GM12878 (cell line): ENCODE data around the gene RCOR1. TPM values are rescaled to one million over a fixed set of nuclear protein-coding genes. Genes with fewer than 3 reads are reported as not detected.

Source experiments
- CEBPB ChIP-seq, 2 experiments: fragments of 150-350 bp in 1 of 2; IDR thresholded peaks; 2 replicates each; pipeline ENCODE4 v1.6.1; 2012 to 2014; ENCODE audit warnings: low read depth in 2 of 2, low read length in 2 of 2, borderline replicate concordance in 1 of 2, inconsistent platforms in 1 of 2
- GATAD2B ChIP-seq: fragments of 450-650 bp; conservative IDR thresholded peaks from 2 replicates; pipeline ENCODE4 v1.6.1; 2017; ENCODE audit warnings: low read depth, mild to moderate bottlenecking, moderate library complexity
- JUNB ChIP-seq: IDR thresholded peaks from 2 replicates; pipeline ENCODE4 v1.6.1; 2016; ENCODE audit warnings: antibody characterized with exemption, mild to moderate bottlenecking
- MTA3 ChIP-seq: IDR thresholded peaks from 2 replicates; pipeline ENCODE4 v1.6.1; 2012; ENCODE audit warnings: low read length, inconsistent platforms, borderline replicate concordance
- MYB ChIP-seq: fragments of 150-350 bp; IDR thresholded peaks from 2 replicates; pipeline ENCODE4 v1.6.1; 2014; ENCODE audit warnings: mild to moderate bottlenecking, low read depth, low read length, borderline replicate concordance
- NBN ChIP-seq: fragments of 450-650 bp; IDR thresholded peaks from 2 replicates; pipeline ENCODE4 v1.6.1; 2016
- NFYA ChIP-seq: IDR thresholded peaks from 2 replicates; pipeline ENCODE4 v1.6.1; 2011; ENCODE audit warnings: low read depth, mild to moderate bottlenecking, low read length, improper control_type of control experiment, borderline replicate concordance
- NRF1 ChIP-seq: conservative IDR thresholded peaks from 2 replicates; pipeline ENCODE4 v1.6.1; 2011; ENCODE audit warnings: mild to moderate bottlenecking, low read depth, low read length, improper control_type of control experiment
- SPI1 ChIP-seq: IDR thresholded peaks from 2 replicates; pipeline ENCODE4 v1.6.1; 2011; ENCODE audit warnings: low read depth, mild to moderate bottlenecking, low read length, moderate library complexity, borderline replicate concordance; ENCODE audit not compliant: insufficient read depth
- TAF1 ChIP-seq: IDR thresholded peaks from 2 replicates; pipeline ENCODE4 v1.6.1; 2011; ENCODE audit warnings: mild to moderate bottlenecking, low read depth, low read length, borderline replicate concordance
- TCF12 ChIP-seq: IDR thresholded peaks from 2 replicates; pipeline ENCODE4 v1.6.1; 2011; ENCODE audit warnings: low read depth, mild to moderate bottlenecking, low read length
- TCF3 ChIP-seq: IDR thresholded peaks from 2 replicates; pipeline ENCODE4 v1.6.1; 2012; ENCODE audit warnings: low read depth, mild to moderate bottlenecking, low read length, borderline replicate concordance; ENCODE audit not compliant: insufficient read depth
- YY1 ChIP-seq: IDR thresholded peaks from 2 replicates; pipeline ENCODE4 v1.6.1; 2011; ENCODE audit warnings: low read depth, mild to moderate bottlenecking, low read length
- ZSCAN29 ChIP-seq: fragments of 450-650 bp; IDR thresholded peaks from 2 replicates; pipeline ENCODE4 v1.6.1; 2017; ENCODE audit warnings: mild to moderate bottlenecking, moderate library complexity
- ZZZ3 ChIP-seq: IDR thresholded peaks from 2 replicates; pipeline ENCODE4 v1.6.1; 2011; ENCODE audit warnings: low read depth; ENCODE audit not compliant: control insufficient read depth, insufficient read length
- polyA plus RNA-seq, 11 experiments: library from polyadenylated mRNA; depleted of rRNA in 4 of 11; unstranded in 6 of 11; stranded (reverse) in 5 of 11; fragments of >200 nt; fragmentation: Nextera tagmentation in 4 of 11; fragmentation: Illumina TruSeq in 1 of 11; extraction: Ambion mirVana in 4 of 11; extraction: Trizol in 1 of 11; gene quantifications; 1 replicate in 1 of 11; 2 replicates in 10 of 11; pipeline versions ENCODE4 v1.2.1 to v1.2.3, GENCODE V29; 2011 to 2016; ENCODE audit warnings: inconsistent platforms in 2 of 11, missing spikeins in 2 of 11, low read depth in 1 of 11
- total RNA-seq, 4 experiments: library from RNA; depleted of rRNA in 3 of 4; stranded (reverse); fragments of >200 nt in 3 of 4; fragmentation: Illumina TruSeq in 1 of 4; extraction: Trizol in 1 of 4; gene quantifications; 2 replicates each; pipeline versions ENCODE4 v1.2.1 to v1.2.3, GENCODE V29; 2013 to 2021
- TF ChIP-seq, protein P1 (sequence below): IDR thresholded peaks from 2 replicates; pipeline ENCODE4 v1.6.1; 2012; ENCODE audit warnings: low read depth, low read length, improper control_type of control experiment
- TF ChIP-seq, protein P2 (sequence below): IDR thresholded peaks from 2 replicates; pipeline ENCODE4 v1.6.1; 2011; ENCODE audit warnings: low read depth, mild to moderate bottlenecking, low read length, moderate library complexity, borderline replicate concordance; ENCODE audit errors: extremely low read depth
- TF ChIP-seq, protein P3 (sequence below): fragments of 150-350 bp; IDR thresholded peaks from 2 replicates; pipeline ENCODE4 v1.6.1; 2016; ENCODE audit warnings: low read depth, low read length

Gene RCOR1
- total and polyA plus RNA-seq, 10 of the 15 experiments (the other 5 are each of a cell fraction or from before 2014, with no cell fraction given) = 1.6 to 12.2 (median 4.4) TPM

DNA sequence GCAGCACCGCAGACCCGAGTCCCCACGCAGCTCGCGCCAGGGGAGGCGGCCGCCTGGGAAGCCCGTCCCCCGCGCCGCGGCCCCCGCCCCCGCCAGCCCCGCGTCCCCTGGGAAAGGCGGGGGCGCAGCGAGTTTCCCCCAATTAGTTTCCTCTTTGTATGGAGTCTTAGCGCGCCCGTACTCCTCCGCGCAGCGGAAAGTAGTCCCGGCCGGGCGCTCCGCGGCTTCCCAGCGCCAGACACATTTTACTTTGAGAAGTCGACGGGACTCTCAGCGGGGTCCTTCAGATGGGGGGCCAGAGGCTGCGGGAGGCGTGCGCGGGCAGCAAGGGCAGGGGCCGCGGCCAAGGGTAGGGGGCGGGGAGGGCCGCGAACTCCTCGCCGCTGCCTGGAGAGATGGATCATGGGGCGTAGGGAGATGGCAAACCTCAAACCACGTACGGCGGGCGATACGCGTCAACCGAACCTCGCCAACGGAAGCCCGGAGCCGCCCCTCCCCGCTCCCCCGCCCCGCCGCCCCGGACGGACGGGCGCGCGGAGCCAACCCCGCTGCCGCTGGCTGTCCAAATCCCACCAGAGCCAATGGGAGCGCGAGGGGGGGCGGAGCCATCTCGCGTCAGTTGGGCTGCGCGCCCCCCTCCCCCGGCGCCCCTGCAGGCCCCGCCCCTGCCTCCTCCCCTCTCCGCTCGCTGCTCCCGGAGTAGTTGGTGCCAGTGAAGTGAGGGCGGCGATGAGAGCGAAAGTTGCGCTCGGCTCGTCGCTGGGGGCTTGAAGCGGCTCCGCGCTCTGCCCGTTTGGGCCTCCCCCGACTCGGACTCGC is at the start of gene RCOR1 (continued):
- no peak for TF ChIP-seq CEBPB (IDR thresholded peaks at IDR 0.05; ENCODE audit: borderline replicate concordance in 1 of 2, low read depth in 2 of 2, low read length in 2 of 2)
- no peak for TF ChIP-seq MYB
- peak; percentile 85 for TF ChIP-seq YY1
- TF ChIP-seq ZZZ3 = no peak
- TF ChIP-seq, protein P1, sequence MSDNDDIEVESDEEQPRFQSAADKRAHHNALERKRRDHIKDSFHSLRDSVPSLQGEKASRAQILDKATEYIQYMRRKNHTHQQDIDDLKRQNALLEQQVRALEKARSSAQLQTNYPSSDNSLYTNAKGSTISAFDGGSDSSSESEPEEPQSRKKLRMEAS = no peak
- TF ChIP-seq TAF1 = peak; percentile 92
- no peak for TF ChIP-seq SPI1
- TF ChIP-seq MTA3 = no peak
- no peak for TF ChIP-seq NFYA
- TF ChIP-seq TCF3 = peak; percentile 51; the same call in 1 of the 2 replicates
- 0 out of 2 replicates have a peak, but pooled peaks have one; percentile 57 for TF ChIP-seq TCF12
- TF ChIP-seq NRF1 = no peak
- TF ChIP-seq NBN = peak; percentile 89
- TF ChIP-seq, protein P2, sequence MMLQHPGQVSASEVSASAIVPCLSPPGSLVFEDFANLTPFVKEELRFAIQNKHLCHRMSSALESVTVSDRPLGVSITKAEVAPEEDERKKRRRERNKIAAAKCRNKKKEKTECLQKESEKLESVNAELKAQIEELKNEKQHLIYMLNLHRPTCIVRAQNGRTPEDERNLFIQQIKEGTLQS = no peak
- TF ChIP-seq GATAD2B = no peak; the same call in 1 of the 2 replicates
- TF ChIP-seq, protein P3, sequence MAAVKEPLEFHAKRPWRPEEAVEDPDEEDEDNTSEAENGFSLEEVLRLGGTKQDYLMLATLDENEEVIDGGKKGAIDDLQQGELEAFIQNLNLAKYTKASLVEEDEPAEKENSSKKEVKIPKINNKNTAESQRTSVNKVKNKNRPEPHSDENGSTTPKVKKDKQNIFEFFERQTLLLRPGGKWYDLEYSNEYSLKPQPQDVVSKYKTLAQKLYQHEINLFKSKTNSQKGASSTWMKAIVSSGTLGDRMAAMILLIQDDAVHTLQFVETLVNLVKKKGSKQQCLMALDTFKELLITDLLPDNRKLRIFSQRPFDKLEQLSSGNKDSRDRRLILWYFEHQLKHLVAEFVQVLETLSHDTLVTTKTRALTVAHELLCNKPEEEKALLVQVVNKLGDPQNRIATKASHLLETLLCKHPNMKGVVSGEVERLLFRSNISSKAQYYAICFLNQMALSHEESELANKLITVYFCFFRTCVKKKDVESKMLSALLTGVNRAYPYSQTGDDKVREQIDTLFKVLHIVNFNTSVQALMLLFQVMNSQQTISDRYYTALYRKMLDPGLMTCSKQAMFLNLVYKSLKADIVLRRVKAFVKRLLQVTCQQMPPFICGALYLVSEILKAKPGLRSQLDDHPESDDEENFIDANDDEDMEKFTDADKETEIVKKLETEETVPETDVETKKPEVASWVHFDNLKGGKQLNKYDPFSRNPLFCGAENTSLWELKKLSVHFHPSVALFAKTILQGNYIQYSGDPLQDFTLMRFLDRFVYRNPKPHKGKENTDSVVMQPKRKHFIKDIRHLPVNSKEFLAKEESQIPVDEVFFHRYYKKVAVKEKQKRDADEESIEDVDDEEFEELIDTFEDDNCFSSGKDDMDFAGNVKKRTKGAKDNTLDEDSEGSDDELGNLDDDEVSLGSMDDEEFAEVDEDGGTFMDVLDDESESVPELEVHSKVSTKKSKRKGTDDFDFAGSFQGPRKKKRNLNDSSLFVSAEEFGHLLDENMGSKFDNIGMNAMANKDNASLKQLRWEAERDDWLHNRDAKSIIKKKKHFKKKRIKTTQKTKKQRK = no peak
- no peak for TF ChIP-seq ZSCAN29
- TF ChIP-seq JUNB = no peak
